Left lung (tissue), 10 donors: ENCODE data around the gene FAM89A. TPM values are rescaled to one million over a fixed set of nuclear protein-coding genes. Genes with fewer than 3 reads are reported as not detected.

Experiments used
- ATAC-seq: fragments of 200-7000 bp; cut with Tn5 transposase; one replicate; pipeline ENCODE4 v1.9.1; 2020; ENCODE audit warnings: moderate library complexity
- DNase-seq, 4 donors: peaks; one replicate each; pipeline ENCODE4 v3.0.0-alpha.2; 2013 to 2020
- H3K27ac ChIP-seq, 2 donors: fragments of 200-600 bp; sonication (generic) in 1 of 2; one replicate each; pipeline versions ENCODE4 v1.5.0 to v1.8.0; 2020 to 2021
- H3K27me3 ChIP-seq, 2 donors: fragments of 200-600 bp; sonication (generic) in 1 of 2; one replicate each; pipeline versions ENCODE4 v1.5.0 to v1.8.0; 2020 to 2021
- H3K36me3 ChIP-seq, 2 donors: fragments of 200-600 bp; sonication (generic) in 1 of 2; one replicate each; pipeline versions ENCODE4 v1.5.0 to v1.8.0; 2020 to 2021
- H3K4me1 ChIP-seq, 2 donors: fragments of 200-600 bp; one replicate each; pipeline ENCODE4 v1.8.0; 2021
- H3K4me3 ChIP-seq, 2 donors: fragments of 200-600 bp; sonication (generic) in 1 of 2; one replicate each; pipeline versions ENCODE4 v1.5.0 to v1.8.0; 2020 to 2021; ENCODE audit warnings: mild to moderate bottlenecking in 1 of 2
- H3K9me3 ChIP-seq, 2 donors: fragments of 200-600 bp; sonication (generic) in 1 of 2; one replicate each; pipeline versions ENCODE4 v1.5.0 to v1.8.0; 2020 to 2021
- CTCF ChIP-seq, 2 donors: fragments of 200-600 bp; sonication (generic) in 1 of 2; IDR thresholded peaks; one replicate each; pipeline versions ENCODE4 v1.5.0 to v1.8.0; 2021; ENCODE audit warnings: antibody characterized with exemption in 2 of 2
- intact Hi-C, 2 donors: fragments of 100-400 bp; cut with DNase I; formaldehyde crosslinking; loops; one replicate each; pipeline versions ENCODE4 v1.11.2 to v1.14.2; 2022
- polyA plus RNA-seq, 6 donors: library from polyadenylated mRNA; unstranded; fragments of 120-200 nt; gene quantifications; one replicate each; pipeline ENCODE4 v1.2.1, GENCODE V29; 2013; ENCODE audit not compliant: insufficient read length in 6 of 6
- total RNA-seq, 2 donors: library from RNA; stranded (reverse); fragmentation: NEBNext Ultra II Directional; extraction: Animal tissue kit (Norgen Biotek cat#: 25700); gene quantifications; one replicate each; pipeline ENCODE4 v1.2.1, GENCODE V29; 2021
- donor health status: DM: no; HTN: yes; CAD: no.
- donor health status: DM: no; HTN: no; CAD: no.

The FAM89A gene
- total and polyA plus RNA-seq, 8 donors, result 12.3 to 26.6 (median 18.5) TPM

GRCh38 chr1:231065510-231066241, 25.6 kb upstream of the FAM89A start:
- Histone ChIP-seq H3K36me3 (no peaks in the 10 kb centered on the region), H3K9me3 (no peaks in the 10 kb centered on the region), H3K27me3 (no peaks in the 10 kb centered on the region), H3K27ac (no peak overlapping the region), H3K4me1 (no peaks in the 10 kb centered on the region), H3K4me3 (no peak overlapping the region)
- intact Hi-C loops, result no loop called here
- no peak for TF ChIP-seq CTCF (IDR thresholded peaks at IDR 0.05)
- ATAC-seq (no peak), DNase-seq (no peak)

DNA sequence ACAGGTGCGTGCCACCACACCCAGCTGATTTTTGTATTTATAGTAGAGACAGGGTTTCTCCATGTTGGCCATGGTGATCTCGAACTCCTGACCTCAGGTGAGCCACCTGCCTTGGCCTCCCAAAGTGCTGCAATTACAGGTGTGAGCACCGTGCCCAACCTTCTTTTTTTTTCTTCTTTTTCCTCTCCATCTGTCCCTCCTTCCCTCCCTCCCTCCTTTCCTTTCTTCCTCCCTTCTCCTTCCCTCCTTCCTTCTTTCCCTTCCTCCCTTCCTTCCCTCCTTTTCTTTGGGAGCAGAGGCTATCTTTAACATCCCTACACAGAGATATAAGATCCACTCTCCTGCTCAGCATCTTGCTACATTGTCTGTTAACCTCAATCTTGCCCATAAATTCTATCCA, 24.4 kb upstream of the FAM89A start:
- intact Hi-C loops, result no loop called here
- no peak overlapping the region for H3K27ac ChIP-seq
- H3K9me3 ChIP-seq, result no peaks in the 10 kb centered on the region
- H3K36me3 ChIP-seq, result no peaks in the 10 kb centered on the region
- DNase-seq (no peak), ATAC-seq (no peak)
- no peaks in the 10 kb centered on the region for H3K4me1 ChIP-seq
- no peak overlapping the region for H3K4me3 ChIP-seq
- H3K27me3 ChIP-seq, result no peaks in the 10 kb centered on the region
- no peak for TF ChIP-seq CTCF (IDR thresholded peaks at IDR 0.05)

DNA sequence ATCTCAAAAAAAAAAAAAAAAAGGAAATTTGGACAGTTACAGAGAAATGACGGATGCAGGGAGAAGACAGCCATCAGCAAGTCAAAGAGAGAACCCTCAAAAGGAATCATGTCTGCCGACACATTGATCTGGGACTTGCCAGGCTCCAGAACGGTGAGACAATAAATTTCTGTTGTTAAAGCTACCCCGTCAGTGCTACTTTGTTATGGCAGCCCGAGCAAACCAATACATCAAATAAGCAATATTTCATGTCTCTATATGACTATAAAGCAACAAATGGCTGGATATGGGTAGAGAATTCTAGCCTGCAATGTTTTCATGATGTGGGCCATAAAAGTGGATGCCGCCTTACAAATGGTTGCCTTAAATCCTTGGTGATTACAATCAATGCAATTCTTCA, 23.3 kb upstream of the FAM89A start:
- Histone ChIP-seq H3K36me3 (no peaks in the 10 kb centered on the region), H3K4me3 (no peak overlapping the region), H3K9me3 (no peaks in the 10 kb centered on the region), H3K27ac (no peak overlapping the region), H3K27me3 (no peaks in the 10 kb centered on the region), H3K4me1 (no peaks in the 10 kb centered on the region)
- no peak for ATAC-seq
- no peak for TF ChIP-seq CTCF (IDR thresholded peaks at IDR 0.05)
- intact Hi-C loops, result no loop called here
- DNase-seq, result no peak

GRCh38 chr1:231062500-231063270, 22.6 kb upstream of the FAM89A start:
- Histone ChIP-seq H3K27ac (no peak overlapping the region), H3K27me3 (no peaks in the 10 kb centered on the region), H3K4me3 (no peak overlapping the region), H3K9me3 (no peaks in the 10 kb centered on the region), H3K4me1 (no peaks in the 10 kb centered on the region), H3K36me3 (no peaks in the 10 kb centered on the region)
- intact Hi-C loops, result no loop called here
- no peak for ATAC-seq
- TF ChIP-seq CTCF (IDR thresholded peaks at IDR 0.05), result no peak
- DNase-seq, result no peak

GRCh38 chr1:231059566-231060193, 19.6 kb upstream of the FAM89A start:
- Histone ChIP-seq H3K36me3 (no peaks in the 10 kb centered on the region), H3K4me3 (no peak overlapping the region), H3K4me1 (no peaks in the 10 kb centered on the region), H3K27ac (no peak overlapping the region), H3K27me3 (no peaks in the 10 kb centered on the region), H3K9me3 (no peaks in the 10 kb centered on the region)
- no peak for ATAC-seq
- TF ChIP-seq CTCF (IDR thresholded peaks at IDR 0.05), result no peak
- no peak for DNase-seq
- intact Hi-C loops, result no loop called here
